Retinal pigment epithelial cell (primary cell): ENCODE data around the gene PLD2.
"Not testable (repeated sequence)": the region's sequence is repeated elsewhere in the genome, so short reads cannot be mapped to it uniquely, and the experiment has no call there.

Experiments
- DNase-seq: peaks from one replicate; pipeline ENCODE4 v3.0.0-alpha.2; 2010; ENCODE audit warnings: low read depth
- H3K4me3 ChIP-seq: 2 replicates; pipeline ENCODE4 v1.5.1; 2011; ENCODE audit warnings: mild to moderate bottlenecking, low read length, control low read depth, moderate library complexity
- CTCF ChIP-seq: conservative IDR thresholded peaks from 2 replicates; pipeline ENCODE4 v1.5.1; 2011; ENCODE audit warnings: low read depth, low read length, control low read depth, inconsistent platforms

Gene PLD2

DNA sequence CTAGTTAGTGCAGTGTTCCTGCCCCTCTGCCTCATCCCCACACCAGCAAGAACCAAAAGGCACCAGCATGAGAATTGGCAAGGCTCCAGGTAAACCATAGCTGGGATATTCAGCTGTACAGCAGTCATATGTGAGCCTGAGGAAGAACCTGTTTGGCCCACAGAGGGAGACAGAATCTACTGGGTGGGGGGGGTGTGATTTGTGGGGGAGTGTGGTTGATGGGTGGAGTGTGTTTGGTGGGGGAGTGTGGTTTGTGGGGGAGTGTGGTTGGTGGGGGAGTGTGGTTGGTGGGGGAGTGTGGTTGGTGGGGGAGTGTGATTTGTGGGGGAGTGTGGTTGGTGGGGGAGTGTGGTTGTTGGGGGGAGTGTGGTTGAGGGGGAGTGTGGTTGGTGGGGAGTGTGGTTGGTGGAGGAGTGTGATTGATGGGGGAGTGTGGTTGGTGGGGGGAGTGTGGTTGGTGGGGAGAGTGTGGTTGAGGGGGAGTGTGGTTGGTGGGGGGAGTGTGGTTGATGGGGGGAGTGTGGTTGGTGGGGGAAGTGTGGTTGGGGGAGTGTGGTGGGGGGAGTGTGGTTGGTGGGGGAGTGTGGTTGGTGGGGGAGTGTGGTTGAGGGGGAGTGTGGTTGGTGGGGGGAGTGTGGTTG is 45.7 kb downstream of the PLD2 start:
- no peak for TF ChIP-seq CTCF
- DNase-seq, result no peak
- no peak overlapping the region for H3K4me3 ChIP-seq

DNA sequence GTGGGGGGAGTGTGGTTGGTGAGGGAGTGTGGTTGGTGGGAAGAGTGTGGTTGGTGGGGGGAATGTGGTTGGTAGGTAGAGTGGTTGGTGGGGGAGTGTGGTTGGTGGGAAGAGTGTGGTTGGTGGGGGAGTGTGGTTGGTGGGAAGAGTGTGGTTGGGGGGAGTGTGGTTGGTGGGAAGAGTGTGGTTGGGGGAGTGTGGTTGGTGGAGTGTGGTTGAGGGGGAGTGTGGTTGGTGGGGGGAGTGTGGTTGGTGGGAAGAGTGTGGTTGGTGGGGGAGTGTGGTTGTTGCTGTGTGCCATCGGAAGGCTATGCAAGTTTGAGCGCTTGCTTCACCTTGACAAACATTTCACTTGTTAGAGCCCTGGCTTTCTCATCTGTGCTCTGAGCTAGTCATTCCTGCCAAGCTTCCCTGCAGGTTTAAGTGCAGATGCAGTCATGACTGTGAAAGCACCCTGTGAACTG is 46.3 kb downstream of the PLD2 start:
- no peak for TF ChIP-seq CTCF
- H3K4me3 ChIP-seq, result no peak overlapping the region
- no peak for DNase-seq

- H3K4me3 ChIP-seq, result no peak overlapping the region
- no peak for TF ChIP-seq CTCF
- DNase-seq, result no peak
Observed at GRCh38 chr17:4854111-4854681, 47.2 kb downstream of the PLD2 start.

DNA sequence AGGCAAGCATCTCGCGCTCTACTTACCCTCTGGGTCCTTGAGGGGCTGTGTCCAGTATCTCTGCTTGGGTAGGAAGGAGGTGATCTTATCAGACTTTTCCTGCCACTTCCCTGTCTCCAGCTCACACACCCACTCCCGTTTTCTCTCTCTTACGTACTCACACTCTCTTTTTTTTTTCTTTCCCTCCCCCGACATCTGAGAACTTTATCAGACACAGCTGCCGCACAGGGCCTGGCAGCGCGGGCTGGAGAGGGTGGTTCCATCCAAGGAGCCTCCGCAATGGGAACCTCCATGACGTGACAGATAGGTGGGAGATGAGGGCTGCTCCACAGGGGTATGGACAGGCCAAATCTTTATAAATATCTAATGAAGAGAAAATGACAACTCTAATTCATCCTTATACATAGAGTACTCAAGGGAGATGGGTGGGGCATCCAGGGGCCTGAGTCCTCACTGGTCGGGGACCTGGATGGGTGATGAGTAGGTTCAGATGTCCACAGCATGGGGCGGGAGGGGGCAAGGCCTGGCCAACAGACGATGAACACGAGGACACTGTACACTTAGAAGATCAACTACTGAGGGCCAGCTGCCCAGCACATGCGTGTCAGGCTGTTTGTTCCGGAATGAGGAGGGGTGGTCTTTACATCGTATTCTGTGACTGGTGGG is 49.5 kb downstream of the PLD2 start:
- H3K4me3 ChIP-seq, result no peak overlapping the region
- no peak for DNase-seq
- no peak for TF ChIP-seq CTCF

DNA sequence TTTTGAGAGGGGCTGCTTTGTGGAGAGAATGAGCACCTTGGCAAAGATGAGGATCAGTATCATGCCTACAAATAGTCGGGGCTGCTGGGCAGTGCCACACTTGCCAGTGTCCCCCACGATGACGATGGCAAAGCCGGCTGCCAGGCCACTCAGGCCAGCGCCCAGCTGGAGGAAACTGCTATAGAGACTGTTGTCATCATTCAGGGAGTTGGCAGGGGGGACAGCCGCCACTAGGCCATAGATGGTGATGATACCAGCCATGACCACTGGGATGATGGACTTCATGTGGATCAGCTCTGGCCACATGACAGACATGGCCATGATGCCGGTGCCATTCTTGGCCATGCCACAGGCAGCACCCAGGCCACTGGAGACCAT is 50.0 kb downstream of the PLD2 start:
- no peak overlapping the region for H3K4me3 ChIP-seq
- DNase-seq, result no peak
- no peak for TF ChIP-seq CTCF

DNA sequence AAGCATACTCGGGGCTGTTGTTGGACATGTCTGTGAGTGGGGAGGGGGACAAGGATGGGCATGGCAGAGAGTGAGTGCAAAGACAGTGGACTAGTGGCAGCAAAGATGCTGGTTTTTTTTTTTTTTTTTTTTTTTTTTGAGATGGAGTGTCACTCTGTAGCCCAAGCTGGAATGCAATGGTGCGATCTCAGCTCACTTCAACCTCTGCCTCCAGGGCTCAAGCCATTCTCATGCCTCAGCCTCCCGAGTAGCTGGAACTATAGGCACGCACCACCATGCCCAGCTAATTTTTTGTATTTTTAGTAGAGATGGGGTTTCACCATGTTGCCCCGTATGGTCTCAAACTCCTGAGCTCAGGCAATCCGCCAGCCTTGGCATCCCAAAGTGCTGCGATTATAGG is 50.4 kb downstream of the PLD2 start:
- not testable (repeated sequence) for H3K4me3 ChIP-seq, DNase-seq

DNA sequence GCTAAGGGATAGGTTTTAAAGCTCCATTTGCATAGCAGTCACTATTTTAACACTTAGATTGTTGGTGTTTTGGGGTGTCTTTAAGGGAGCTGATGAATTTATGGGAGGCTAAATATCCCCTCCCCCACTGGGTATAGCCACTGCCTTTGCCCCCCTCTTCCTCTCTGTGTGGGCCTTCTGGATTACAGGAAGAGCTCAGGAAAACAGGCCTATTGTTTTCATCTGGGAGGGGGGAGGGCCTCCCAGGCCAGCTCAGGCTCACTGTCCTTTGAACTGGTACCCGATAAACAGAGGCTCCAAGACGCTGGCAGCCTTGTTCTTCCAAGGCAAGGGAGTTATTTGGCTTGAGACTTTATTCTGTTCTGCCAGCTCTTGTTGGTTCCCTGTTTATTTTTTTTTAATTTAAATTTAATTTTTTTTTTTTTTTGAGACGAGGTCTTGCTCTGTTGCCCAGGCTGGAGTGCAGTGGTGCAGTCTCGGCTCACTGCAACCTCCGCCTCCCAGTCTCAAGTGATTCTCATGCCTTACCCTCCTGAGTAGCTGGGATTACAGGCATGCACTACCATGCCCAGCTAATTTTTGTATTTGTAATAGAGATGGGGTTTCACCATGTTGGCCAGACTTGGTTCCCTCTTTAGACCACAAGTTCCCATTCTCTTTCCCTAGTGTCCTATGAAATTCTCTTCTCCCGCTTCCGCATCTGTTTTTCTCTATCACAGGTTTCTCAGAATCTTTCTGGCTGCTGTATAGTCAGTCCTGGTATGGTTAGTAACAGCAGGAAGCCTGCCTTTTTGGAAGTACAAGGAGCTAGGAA is 51.3 kb downstream of the PLD2 start:
- no peak for TF ChIP-seq CTCF
- H3K4me3 ChIP-seq, result no peak overlapping the region
- no peak for DNase-seq
